ENCODE data around the gene PSG1.
"Not testable (repeated sequence)": the region's sequence is repeated elsewhere in the genome, so short reads cannot be mapped to it uniquely, and the experiment has no call there.

DNA sequence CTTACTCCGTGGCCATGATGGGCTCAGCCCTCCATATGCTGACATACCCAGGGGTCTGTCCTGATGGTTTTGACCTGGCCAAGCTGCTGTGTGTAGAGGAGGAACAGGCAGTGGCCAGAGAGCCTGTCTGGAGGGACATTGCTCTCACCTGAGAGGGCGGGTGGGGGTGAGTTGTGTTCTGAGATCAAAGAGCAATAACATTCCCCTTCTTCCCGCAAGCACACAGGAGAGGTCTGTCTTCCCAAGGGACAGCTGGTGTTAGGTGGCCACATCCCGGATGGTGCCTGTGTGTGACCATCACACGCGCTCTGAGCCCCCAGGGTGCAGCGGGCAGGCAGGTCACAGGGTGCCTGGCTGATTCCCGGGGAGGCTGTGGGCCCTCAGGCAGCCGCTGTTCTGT, 1.1 kb upstream of the PSG1 start:
- TF ChIP-seq, protein P1, sequence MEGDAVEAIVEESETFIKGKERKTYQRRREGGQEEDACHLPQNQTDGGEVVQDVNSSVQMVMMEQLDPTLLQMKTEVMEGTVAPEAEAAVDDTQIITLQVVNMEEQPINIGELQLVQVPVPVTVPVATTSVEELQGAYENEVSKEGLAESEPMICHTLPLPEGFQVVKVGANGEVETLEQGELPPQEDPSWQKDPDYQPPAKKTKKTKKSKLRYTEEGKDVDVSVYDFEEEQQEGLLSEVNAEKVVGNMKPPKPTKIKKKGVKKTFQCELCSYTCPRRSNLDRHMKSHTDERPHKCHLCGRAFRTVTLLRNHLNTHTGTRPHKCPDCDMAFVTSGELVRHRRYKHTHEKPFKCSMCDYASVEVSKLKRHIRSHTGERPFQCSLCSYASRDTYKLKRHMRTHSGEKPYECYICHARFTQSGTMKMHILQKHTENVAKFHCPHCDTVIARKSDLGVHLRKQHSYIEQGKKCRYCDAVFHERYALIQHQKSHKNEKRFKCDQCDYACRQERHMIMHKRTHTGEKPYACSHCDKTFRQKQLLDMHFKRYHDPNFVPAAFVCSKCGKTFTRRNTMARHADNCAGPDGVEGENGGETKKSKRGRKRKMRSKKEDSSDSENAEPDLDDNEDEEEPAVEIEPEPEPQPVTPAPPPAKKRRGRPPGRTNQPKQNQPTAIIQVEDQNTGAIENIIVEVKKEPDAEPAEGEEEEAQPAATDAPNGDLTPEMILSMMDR (conservative IDR thresholded peaks at IDR 0.05; ENCODE audit: low read depth, low read length) = not testable (repeated sequence)
- TF ChIP-seq EZH2phosphoT487 (IDR thresholded peaks at IDR 0.05; ENCODE audit: borderline replicate concordance, low read length); EZH2 (IDR thresholded peaks at IDR 0.05; ENCODE audit: low read length, unreplicated experiment): not testable (repeated sequence)
